Fibroblast of skin of right biceps (primary cell): ENCODE data around the gene SGK1.

Experiments used
- DNase-seq: peaks from one replicate; pipeline ENCODE4 v3.0.0-alpha.2; 2013

The SGK1 gene

GRCh38 chr6:134317471-134318131 is at the start of gene SGK1:
Gene SGK1, minus strand, starts transcription at chr6:134318112. Its CDS starts 652 bp downstream, at chr6:134317460.
- peak; percentile 48 for DNase-seq

- DNase-seq = peak; percentile 88
These were observed 45.6 kb upstream of the SGK1 start for GRCh38 chr6:134363323-134364039.

- no peak for DNase-seq
These were observed 43.1 kb upstream of the SGK1 start for GRCh38 chr6:134361011-134361410.

- no peak for DNase-seq
These were observed 41.4 kb upstream of the SGK1 start for GRCh38 chr6:134359302-134359701.

GRCh38 chr6:134358320-134358719 is 40.4 kb upstream of the SGK1 start:
- DNase-seq = peak; percentile 61

- DNase-seq = no peak
These were observed 39.1 kb upstream of the SGK1 start for GRCh38 chr6:134357022-134357487.

GRCh38 chr6:134356405-134356804 is 38.5 kb upstream of the SGK1 start:
- no peak for DNase-seq

GRCh38 chr6:134352786-134353480 is 35.0 kb upstream of the SGK1 start:
- DNase-seq = peak; percentile 87

GRCh38 chr6:134351615-134352474 is 33.9 kb upstream of the SGK1 start:
- DNase-seq = no peak

GRCh38 chr6:134347885-134348805 is 30.2 kb upstream of the SGK1 start:
- DNase-seq = peak; percentile 93

GRCh38 chr6:134346932-134347545 is 29.1 kb upstream of the SGK1 start:
- no peak for DNase-seq

GRCh38 chr6:134345789-134346188 is 27.9 kb upstream of the SGK1 start:
- DNase-seq = peak; percentile 41

GRCh38 chr6:134343066-134343465 is 25.2 kb upstream of the SGK1 start:
- DNase-seq = no peak

GRCh38 chr6:134341999-134342567 is 24.2 kb upstream of the SGK1 start:
- DNase-seq = no peak

GRCh38 chr6:134340179-134340975 is 22.5 kb upstream of the SGK1 start:
- DNase-seq = peak; percentile 49

- DNase-seq = no peak
These were observed 21.3 kb upstream of the SGK1 start for GRCh38 chr6:134339216-134339615.

- DNase-seq = no peak
These were observed 13.3 kb upstream of the SGK1 start for GRCh38 chr6:134331256-134331655.

GRCh38 chr6:134330555-134330954 is 12.6 kb upstream of the SGK1 start:
- no peak for DNase-seq

GRCh38 chr6:134328792-134329191 is 10.9 kb upstream of the SGK1 start:
- no peak for DNase-seq

GRCh38 chr6:134328138-134328537 is 10.2 kb upstream of the SGK1 start:
- DNase-seq = no peak
